Measurements from ENCODE around the gene THEMIS.

Gene THEMIS

DNA sequence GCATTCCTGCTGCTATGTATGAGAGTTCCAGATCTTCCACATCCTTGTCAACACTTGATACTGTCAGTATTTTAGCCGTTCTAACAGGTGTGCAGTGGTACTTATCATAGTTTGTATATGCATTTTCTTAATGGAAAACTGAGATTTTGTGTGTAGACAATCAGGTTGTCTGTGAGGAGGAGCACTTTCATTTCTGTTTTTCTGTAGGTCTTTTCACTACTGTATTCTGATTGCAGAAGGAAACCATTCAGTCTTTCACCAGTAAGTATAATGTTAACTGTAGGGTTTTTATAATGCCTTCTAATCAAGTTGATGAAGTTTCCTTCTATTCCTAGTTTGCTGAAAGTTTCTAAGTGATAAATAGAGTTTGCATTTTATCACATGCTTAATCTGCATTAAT is 216.4 kb downstream of the THEMIS start:
- TF ChIP-seq, protein P1, sequence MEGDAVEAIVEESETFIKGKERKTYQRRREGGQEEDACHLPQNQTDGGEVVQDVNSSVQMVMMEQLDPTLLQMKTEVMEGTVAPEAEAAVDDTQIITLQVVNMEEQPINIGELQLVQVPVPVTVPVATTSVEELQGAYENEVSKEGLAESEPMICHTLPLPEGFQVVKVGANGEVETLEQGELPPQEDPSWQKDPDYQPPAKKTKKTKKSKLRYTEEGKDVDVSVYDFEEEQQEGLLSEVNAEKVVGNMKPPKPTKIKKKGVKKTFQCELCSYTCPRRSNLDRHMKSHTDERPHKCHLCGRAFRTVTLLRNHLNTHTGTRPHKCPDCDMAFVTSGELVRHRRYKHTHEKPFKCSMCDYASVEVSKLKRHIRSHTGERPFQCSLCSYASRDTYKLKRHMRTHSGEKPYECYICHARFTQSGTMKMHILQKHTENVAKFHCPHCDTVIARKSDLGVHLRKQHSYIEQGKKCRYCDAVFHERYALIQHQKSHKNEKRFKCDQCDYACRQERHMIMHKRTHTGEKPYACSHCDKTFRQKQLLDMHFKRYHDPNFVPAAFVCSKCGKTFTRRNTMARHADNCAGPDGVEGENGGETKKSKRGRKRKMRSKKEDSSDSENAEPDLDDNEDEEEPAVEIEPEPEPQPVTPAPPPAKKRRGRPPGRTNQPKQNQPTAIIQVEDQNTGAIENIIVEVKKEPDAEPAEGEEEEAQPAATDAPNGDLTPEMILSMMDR (IDR thresholded peaks at IDR 0.05): no peak
